ENCODE results near the gene TMEM247.

The TMEM247 gene
- total RNA-seq = 0 reads per million in 4 experiments

DNA sequence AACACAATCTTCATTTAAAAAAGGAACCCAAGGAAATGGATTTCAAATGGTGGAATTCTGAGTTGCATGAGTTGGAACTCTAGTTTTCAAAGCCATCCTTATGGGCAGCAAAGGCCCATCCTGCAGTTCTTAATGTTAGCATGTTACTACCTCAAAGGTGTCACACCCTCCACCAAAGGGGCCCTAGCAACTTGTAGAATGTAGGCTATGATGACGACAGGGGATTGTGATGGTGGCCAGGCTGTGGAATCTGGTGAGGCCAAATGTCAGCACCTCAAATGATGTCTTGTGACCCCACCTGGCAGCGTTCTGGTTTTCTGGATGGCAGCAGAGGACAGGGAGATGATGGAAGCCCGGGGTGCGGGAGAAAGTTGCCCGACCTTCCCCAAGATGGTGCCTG, at the start of gene TMEM247:
Gene TMEM247 (plus strand): TSS at position 301 of the 400 bp plus-strand sequence.
- DNase-seq = no peak

DNA sequence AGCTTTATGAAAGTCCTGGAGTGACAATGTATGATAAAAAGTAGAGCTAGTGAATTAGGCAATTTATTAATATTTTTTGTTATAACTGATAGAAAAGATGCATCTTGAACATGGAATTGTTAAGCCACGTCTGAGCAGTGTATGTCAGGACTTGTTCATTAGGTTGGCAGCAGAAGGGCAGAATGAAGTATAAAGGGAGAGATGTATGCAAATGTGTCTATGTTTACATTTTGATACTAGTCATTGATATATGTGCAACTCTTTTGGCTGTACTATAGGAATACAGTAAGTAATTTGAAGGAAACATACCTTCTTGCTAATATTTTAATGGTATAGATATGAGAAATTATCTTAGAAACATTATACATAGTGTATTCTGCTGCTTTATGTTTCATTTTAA, 49.0 kb upstream of the TMEM247 start:
- no peak for DNase-seq

GRCh38 chr2:46430992-46431391, 48.4 kb upstream of the TMEM247 start:
- DNase-seq = no peak

GRCh38 chr2:46431481-46432235, 47.7 kb upstream of the TMEM247 start:
- no peak for DNase-seq

DNA sequence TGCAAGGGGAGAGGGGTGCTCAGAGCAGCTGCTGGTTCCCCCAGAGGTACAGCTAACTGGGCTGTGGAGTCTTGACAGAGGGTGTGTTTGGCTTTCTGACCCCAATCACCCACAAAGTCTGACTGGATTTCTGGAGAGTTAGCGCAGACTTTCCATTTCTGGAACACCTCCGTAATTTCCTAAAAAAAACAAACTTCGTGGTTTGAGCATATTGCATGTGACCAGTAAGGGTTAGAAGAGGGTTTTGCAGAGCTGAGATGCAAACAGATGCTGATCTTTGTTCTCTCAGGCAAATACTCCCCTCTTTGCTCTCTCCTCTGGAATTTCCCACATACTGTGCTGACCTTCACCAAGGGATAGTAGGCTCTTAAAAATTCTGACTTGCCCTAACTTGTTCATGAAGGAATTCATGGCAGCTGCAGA, 44.5 kb upstream of the TMEM247 start:
- no peak for DNase-seq

- DNase-seq = no peak
These were observed 44.0 kb upstream of the TMEM247 start for GRCh38 chr2:46435353-46435752.

DNA sequence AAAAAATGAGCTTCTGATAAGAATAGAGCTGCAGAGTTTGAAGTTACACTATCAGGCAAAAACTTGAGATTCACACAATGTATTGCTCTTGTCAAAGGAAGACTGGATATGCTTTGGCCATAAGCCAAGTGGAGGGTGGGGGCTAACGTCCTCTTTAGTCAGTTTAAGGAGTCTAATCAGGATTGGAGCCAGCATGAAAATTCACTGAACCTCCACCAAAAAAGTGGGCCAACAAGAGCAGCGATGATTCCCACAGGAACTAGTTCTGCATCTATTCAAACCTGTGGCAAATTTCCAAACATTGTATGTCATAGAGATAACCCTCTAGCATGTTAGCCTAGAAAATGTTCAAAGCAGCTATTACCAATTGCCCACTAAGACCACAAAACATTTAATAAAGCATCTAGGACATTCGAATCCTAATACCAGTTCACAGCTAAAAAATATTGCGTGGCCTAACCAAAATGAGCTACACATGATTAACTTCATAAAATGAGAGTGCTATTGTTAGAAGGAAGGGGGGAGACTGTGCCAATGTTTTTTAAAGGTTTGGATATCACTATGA, 43.5 kb upstream of the TMEM247 start:
- DNase-seq = no peak

- no peak for DNase-seq
These were observed 42.6 kb upstream of the TMEM247 start for GRCh38 chr2:46436800-46437199.

- no peak for DNase-seq
These were observed 41.3 kb upstream of the TMEM247 start for GRCh38 chr2:46438102-46438501.

GRCh38 chr2:46438794-46439193, 40.6 kb upstream of the TMEM247 start:
- no peak for DNase-seq

DNA sequence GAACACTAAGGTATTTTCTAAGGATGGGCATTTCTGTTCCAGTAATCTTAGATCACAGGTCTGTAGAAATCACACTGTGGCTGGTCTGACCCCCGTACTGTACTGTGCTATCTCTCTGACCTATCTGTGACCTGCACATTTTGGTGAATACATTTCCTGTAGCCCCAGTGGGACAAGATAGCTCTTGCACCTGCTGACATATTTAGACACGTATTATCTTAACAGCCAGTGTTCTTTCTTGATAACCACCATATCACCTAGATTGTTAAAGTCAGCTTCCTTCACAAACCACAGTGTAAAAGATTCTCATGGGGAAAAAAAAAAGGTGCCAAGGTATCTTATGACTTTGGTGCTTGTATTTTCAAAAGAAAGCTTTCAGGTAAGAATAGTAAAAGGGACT, 39.8 kb upstream of the TMEM247 start:
- DNase-seq = no peak

DNA sequence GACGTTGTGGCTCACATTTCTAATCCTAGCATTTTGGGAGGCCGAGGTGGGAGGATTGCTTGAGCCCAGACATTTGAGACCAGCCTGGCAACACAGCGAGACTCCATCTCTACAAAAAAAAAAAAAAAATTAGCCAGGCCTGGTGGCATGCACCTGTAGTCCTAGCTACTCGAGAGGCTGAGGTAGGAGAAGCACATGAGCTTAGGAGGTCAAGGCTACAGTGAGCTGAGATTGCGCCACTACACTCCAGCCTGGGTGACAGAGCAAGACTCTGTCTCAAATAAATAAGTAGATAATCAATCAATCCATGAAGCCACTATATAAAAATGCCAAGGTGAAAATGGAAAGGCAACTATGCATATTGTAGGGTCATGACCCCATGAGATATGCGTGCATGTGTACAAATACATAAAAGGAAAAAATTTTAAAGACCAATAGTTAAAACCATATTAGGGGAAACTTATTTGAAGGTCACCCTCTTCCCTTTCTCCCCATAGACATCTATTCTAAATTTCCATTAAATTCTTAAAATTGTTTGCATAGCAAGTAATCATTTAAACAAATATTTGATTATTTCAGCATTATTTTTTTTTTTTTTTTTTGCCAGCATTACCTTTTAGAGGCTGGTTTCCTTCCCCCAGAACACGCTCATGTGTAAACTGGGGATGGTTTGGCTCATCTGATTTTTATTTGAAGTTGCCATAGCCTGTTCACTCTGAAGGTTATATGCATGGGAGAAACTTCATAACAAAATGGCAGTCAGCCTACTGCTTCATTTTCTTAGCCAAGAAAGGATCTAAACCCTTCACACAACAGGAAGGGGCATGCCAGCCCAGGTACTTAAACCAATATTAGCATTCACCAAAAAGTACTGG, 37.3 kb upstream of the TMEM247 start:
- DNase-seq = no peak

DNA sequence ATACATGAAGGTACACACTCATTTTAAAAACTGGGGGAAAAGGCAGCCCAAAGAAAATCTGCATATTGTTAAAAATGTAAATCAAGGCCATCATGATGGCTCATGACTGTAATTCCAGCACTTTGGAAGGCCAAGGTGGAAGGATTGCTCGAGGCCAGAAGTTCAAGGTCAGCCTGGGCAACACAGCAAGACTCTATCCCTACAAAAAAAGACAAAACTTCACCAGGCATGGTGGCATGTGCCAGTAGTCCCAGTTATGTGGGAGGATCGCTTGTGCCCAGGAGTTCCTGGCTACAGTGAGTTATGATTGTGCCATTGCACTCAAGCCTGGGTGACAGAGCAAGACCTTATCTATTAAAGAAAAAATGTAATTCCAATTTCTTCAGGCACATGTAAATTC, 34.6 kb upstream of the TMEM247 start:
- no peak for DNase-seq

DNA sequence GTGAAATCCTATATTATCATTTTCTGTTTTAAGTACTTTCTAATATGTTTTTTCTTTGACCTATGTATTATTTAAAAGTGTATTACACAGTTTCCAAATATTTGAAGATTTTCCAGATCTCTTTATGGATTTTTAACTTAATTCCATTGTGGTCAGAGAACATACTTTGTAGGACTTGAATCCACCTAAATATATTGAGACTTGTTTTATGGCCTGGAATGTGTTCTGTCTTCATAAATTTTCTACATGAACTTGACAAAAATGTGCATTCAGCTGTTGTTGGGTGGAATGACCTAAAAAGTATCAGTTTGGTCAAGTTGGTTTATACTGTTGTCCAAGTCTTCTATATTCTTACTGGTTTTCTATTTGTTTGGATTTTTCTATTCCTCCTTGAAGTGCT, 33.8 kb upstream of the TMEM247 start:
- no peak for DNase-seq

GRCh38 chr2:46446871-46447568, 32.3 kb upstream of the TMEM247 start:
- no peak for DNase-seq

- DNase-seq = no peak
These were observed 31.7 kb upstream of the TMEM247 start for GRCh38 chr2:46447649-46448048.

GRCh38 chr2:46448111-46448510, 31.3 kb upstream of the TMEM247 start:
- no peak for DNase-seq

DNA sequence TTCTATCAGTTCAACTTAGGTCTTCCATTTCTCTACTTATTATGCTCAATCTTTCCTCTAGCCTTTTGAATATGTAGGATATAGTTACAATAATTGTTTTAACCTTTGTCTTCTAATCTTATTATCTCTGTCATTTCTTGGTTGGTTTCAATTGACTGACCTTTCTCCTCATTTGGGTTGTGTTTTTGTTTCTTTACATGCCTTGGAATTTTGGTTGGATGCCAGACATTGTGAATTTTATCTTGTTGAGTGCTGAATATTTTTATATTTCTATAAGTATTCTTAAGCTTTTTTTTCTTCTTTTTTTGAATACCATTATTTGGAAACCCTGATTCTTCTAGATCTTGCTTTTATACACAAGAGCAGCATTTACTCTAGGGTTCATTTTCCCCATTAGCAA, 30.7 kb upstream of the TMEM247 start:
- no peak for DNase-seq

DNA sequence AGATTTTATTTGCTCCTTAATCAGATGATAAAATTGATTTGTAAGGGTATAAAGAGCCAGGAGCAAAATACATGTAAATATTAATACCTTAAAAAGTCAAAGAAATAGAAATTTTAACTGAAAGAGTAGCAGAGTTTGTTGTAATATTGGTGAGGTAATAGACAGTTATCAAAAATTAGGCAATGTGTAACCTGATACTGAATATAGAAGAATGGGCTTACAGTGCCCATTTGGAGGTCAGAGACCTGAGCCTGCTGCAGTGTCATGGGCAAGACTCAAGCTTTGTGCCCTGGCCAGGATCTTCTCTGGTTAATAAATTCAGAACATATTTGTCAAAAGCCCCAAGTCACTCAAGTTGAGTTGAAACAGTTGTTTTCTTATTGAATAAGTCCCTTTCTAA, 29.7 kb upstream of the TMEM247 start:
- no peak for DNase-seq

- no peak for DNase-seq
These were observed 28.1 kb upstream of the TMEM247 start for GRCh38 chr2:46451131-46451711.

- DNase-seq = no peak
These were observed 22.6 kb upstream of the TMEM247 start for GRCh38 chr2:46456789-46457188.

DNA sequence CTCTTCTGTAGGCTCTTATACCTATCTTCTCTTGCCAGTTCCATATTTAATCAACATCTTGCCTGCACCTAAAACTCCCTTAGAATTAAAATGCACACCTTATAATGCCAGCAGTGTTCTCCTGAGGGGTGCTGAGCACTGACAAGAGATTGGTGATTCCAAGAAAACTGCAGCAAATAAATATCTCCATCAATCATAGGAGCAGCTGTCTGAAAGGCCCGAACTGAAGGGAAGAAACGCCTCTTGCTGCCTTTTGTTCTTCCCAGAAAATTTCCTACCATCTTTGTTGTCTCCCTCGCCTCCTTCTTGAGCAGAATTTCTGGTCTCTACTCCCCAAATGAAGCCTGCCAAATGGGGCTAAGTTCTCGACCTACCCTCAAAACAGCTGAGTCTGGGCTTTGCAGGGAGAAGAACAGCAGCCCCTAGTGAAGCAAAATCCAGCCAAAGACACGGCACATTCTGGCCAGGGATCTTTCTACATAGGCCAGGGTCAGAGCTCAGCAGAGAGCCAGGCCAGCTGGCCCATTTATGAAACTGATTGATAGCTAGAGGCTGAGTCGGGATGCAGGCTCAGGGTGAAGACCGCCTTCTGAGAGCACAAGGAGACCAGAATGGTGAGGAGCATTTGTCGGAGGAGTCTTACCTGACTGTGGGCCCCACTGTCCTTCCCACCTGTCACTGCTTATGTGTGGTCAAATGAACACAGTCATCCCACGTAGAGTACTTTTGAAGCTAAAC, 20.4 kb upstream of the TMEM247 start:
- no peak for DNase-seq

Data from effector CD8-positive, alpha-beta T cell (primary cell).